Measurements from ENCODE around the gene MLC1. TPM values are rescaled to one million over a fixed set of nuclear protein-coding genes. Genes with fewer than 3 reads are reported as not detected.

MLC1 gene
- polyA plus RNA-seq, 1 donor = 1.2 TPM

GRCh38 chr22:50016308-50016987 is 68.8 kb downstream of the MLC1 start:
- no peak for DNase-seq (ENCODE audit: low read depth)

GRCh38 chr22:50015451-50016307 is 69.5 kb downstream of the MLC1 start:
- DNase-seq (ENCODE audit: low read depth) = no peak

GRCh38 chr22:50014655-50015401 is 70.4 kb downstream of the MLC1 start:
- no peak for DNase-seq (ENCODE audit: low read depth)

GRCh38 chr22:50014053-50014501 is 71.1 kb downstream of the MLC1 start:
- DNase-seq (ENCODE audit: low read depth) = no peak

- no peak for DNase-seq (ENCODE audit: low read depth)
These were observed 72.7 kb downstream of the MLC1 start, which contains the start of gene IL17REL for GRCh38 chr22:50012211-50013181. IL17REL (minus strand) TSS chr22:50012765; CDS start chr22:50012646, 119 bp downstream.

GRCh38 chr22:50011447-50012210 is 73.6 kb downstream of the MLC1 start:
- no peak for DNase-seq (ENCODE audit: low read depth)

- no peak for DNase-seq (ENCODE audit: low read depth)
These were observed 74.4 kb downstream of the MLC1 start for GRCh38 chr22:50010676-50011446.

- no peak for DNase-seq (ENCODE audit: low read depth)
These were observed 75.2 kb downstream of the MLC1 start for GRCh38 chr22:50009765-50010675.

Other genes with a start within 250 kb of the MLC1 start
- gene ZBED4, start 231.6 kb downstream of the MLC1 start, polyA plus RNA-seq (ENCODE audit: insufficient read length) = 12.0 TPM
- 10.5 TPM for gene ALG12, start 167.0 kb downstream of the MLC1 start, polyA plus RNA-seq (ENCODE audit: insufficient read length)
- gene CRELD2, start 166.8 kb downstream of the MLC1 start, polyA plus RNA-seq (ENCODE audit: insufficient read length) = 12.4 TPM
- gene PIM3, start 124.7 kb downstream of the MLC1 start, polyA plus RNA-seq (ENCODE audit: insufficient read length) = 13.4 TPM
- gene IL17REL, start 72.7 kb downstream of the MLC1 start, polyA plus RNA-seq (ENCODE audit: insufficient read length) = not detected
- not detected for gene TTLL8, start 27.1 kb downstream of the MLC1 start, polyA plus RNA-seq (ENCODE audit: insufficient read length)
- 0.82 TPM for gene MOV10L1, start 4.6 kb upstream of the MLC1 start, polyA plus RNA-seq (ENCODE audit: insufficient read length)
- 0.18 TPM for gene PANX2, start 85.3 kb upstream of the MLC1 start, polyA plus RNA-seq (ENCODE audit: insufficient read length)
- 19.5 TPM for gene TRABD, start 100.5 kb upstream of the MLC1 start, polyA plus RNA-seq (ENCODE audit: insufficient read length)
- 15.7 TPM for gene SELENOO, start 115.6 kb upstream of the MLC1 start, polyA plus RNA-seq (ENCODE audit: insufficient read length)
- 27.3 TPM for gene TUBGCP6, start 159.6 kb upstream of the MLC1 start, polyA plus RNA-seq (ENCODE audit: insufficient read length)
- gene HDAC10, start 165.8 kb upstream of the MLC1 start, polyA plus RNA-seq (ENCODE audit: insufficient read length) = 14.5 TPM
- 33.2 TPM for gene MAPK12, start 176.3 kb upstream of the MLC1 start, polyA plus RNA-seq (ENCODE audit: insufficient read length)
- 5.6 TPM for gene MAPK11, start 185.0 kb upstream of the MLC1 start, polyA plus RNA-seq (ENCODE audit: insufficient read length)
- 77.0 TPM for gene PLXNB2, start 222.2 kb upstream of the MLC1 start, polyA plus RNA-seq (ENCODE audit: insufficient read length)
- gene DENND6B, start 241.6 kb upstream of the MLC1 start, polyA plus RNA-seq (ENCODE audit: insufficient read length) = 5.2 TPM

All from forelimb muscle (tissue), 1 donor.